ENCODE results near the gene LPGAT1.

Gene LPGAT1

DNA sequence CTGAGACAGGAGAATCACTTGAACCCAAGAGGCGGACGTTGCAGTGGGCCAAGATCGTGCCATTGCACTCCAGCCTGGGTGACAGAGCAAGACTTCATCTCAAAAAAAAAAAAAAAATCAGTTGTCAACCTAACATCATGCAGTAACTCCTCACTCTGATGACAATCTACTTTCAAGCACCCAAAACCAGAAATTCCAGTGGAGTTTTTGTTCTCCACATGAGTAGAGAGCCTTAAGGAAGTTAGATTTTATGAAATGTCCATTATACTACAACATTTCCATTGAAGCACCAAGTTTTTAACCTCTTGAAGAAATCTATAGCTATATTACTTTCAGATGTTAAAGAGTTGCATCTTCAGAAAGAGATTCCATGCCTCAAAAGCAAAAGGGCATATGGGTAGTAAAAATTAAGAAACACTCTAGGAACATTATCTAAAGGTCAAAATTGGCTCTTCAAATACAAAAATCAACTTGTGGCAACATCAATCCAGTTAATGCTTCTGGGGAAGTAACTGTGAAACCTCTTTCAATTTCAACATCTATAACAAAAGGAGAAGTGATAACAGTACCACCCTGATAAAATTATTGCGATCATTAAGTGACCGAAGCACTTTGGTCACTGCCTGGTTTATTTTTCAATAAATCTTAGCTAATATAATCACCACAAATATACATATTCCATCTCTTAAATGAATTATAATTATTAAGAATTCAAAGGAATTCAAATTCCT lies 7.7 kb downstream of the LPGAT1 start:
- DNase-seq (ENCODE audit: low read depth in 1 of 2, low spot score in 1 of 2), result no peak
- peak overlapping the region; percentile 33 for H3K27ac ChIP-seq (replicated peaks)
- TF ChIP-seq, protein P1, sequence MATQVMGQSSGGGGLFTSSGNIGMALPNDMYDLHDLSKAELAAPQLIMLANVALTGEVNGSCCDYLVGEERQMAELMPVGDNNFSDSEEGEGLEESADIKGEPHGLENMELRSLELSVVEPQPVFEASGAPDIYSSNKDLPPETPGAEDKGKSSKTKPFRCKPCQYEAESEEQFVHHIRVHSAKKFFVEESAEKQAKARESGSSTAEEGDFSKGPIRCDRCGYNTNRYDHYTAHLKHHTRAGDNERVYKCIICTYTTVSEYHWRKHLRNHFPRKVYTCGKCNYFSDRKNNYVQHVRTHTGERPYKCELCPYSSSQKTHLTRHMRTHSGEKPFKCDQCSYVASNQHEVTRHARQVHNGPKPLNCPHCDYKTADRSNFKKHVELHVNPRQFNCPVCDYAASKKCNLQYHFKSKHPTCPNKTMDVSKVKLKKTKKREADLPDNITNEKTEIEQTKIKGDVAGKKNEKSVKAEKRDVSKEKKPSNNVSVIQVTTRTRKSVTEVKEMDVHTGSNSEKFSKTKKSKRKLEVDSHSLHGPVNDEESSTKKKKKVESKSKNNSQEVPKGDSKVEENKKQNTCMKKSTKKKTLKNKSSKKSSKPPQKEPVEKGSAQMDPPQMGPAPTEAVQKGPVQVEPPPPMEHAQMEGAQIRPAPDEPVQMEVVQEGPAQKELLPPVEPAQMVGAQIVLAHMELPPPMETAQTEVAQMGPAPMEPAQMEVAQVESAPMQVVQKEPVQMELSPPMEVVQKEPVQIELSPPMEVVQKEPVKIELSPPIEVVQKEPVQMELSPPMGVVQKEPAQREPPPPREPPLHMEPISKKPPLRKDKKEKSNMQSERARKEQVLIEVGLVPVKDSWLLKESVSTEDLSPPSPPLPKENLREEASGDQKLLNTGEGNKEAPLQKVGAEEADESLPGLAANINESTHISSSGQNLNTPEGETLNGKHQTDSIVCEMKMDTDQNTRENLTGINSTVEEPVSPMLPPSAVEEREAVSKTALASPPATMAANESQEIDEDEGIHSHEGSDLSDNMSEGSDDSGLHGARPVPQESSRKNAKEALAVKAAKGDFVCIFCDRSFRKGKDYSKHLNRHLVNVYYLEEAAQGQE (IDR thresholded peaks at IDR 0.05; ENCODE audit: insufficient replicate concordance, low read depth), result no peak
- TF ChIP-seq, protein P2, sequence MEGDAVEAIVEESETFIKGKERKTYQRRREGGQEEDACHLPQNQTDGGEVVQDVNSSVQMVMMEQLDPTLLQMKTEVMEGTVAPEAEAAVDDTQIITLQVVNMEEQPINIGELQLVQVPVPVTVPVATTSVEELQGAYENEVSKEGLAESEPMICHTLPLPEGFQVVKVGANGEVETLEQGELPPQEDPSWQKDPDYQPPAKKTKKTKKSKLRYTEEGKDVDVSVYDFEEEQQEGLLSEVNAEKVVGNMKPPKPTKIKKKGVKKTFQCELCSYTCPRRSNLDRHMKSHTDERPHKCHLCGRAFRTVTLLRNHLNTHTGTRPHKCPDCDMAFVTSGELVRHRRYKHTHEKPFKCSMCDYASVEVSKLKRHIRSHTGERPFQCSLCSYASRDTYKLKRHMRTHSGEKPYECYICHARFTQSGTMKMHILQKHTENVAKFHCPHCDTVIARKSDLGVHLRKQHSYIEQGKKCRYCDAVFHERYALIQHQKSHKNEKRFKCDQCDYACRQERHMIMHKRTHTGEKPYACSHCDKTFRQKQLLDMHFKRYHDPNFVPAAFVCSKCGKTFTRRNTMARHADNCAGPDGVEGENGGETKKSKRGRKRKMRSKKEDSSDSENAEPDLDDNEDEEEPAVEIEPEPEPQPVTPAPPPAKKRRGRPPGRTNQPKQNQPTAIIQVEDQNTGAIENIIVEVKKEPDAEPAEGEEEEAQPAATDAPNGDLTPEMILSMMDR (IDR thresholded peaks at IDR 0.05; ENCODE audit: insufficient read depth, low read length), result no peak
- TF ChIP-seq POLR2AphosphoS5 (IDR thresholded peaks at IDR 0.05; ENCODE audit: low read depth) (no peak), SPI1 (IDR thresholded peaks at IDR 0.05; ENCODE audit: borderline replicate concordance, low read depth) (peak; percentile 89)
- H3K27me3 ChIP-seq (ENCODE audit: insufficient read depth, poor library complexity, severe bottlenecking), result no peaks in the 10 kb centered on the region
- H3K4me3 ChIP-seq (replicated peaks; ENCODE audit: insufficient read depth, low read length), result no peak overlapping the region

DNA sequence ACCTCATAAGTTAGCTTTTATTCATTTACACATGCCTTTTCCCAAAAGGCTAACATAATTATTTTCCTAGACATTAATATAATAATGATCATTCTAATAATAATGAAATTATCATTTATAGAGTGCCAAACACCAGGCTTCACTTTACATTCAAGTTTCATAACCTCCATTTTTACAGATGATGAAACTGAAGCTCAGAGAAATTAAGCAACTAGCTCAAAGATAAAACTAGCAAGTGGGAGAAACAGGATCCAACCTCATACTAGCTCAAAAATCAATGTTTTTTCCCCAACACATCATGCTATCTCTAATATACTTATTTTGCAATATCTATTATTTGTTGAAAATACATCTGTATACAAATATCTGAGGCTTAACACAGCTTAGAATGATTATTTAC lies 14.0 kb downstream of the LPGAT1 start:
- H3K4me3 ChIP-seq (replicated peaks; ENCODE audit: insufficient read depth, low read length), result no peak overlapping the region
- peak overlapping the region; percentile 41 for H3K27ac ChIP-seq (replicated peaks)
- DNase-seq (ENCODE audit: low read depth in 1 of 2, low spot score in 1 of 2), result no peak
- H3K27me3 ChIP-seq (ENCODE audit: insufficient read depth, poor library complexity, severe bottlenecking), result no peaks in the 10 kb centered on the region
- TF ChIP-seq POLR2AphosphoS5 (IDR thresholded peaks at IDR 0.05; ENCODE audit: low read depth), result no peak
- TF ChIP-seq SPI1 (IDR thresholded peaks at IDR 0.05; ENCODE audit: borderline replicate concordance, low read depth), result no peak
- no peak for TF ChIP-seq GABPA (IDR thresholded peaks at IDR 0.05; ENCODE audit: low read depth)
- TF ChIP-seq, protein P2 (IDR thresholded peaks at IDR 0.05; ENCODE audit: insufficient read depth, low read length), result no peak
- TF ChIP-seq, protein P1 (IDR thresholded peaks at IDR 0.05; ENCODE audit: insufficient replicate concordance, low read depth), result no peak

DNA sequence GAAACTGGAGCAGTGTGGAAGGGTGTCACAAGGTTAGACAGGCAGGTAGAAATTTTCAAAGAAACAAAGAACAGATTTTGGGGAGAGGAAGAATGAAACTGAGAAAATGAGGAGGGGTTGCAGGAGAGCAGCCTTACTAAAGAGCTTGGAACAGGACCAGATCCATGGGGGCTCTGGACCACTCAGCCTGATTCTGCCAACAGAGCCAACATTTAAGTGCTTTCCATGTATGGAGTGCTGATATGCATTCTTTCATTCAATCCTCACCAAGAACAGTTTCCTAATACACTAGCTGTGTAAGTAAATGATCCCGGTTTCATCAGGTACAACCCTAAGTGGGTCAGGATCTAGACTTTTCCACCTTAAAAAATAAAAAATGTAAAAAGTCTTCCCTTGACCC lies 16.2 kb downstream of the LPGAT1 start:
- TF ChIP-seq, protein P1 (IDR thresholded peaks at IDR 0.05; ENCODE audit: insufficient replicate concordance, low read depth), result peak; percentile 76
- TF ChIP-seq SPI1 (IDR thresholded peaks at IDR 0.05; ENCODE audit: borderline replicate concordance, low read depth), result no peak
- DNase-seq (ENCODE audit: low read depth in 1 of 2, low spot score in 1 of 2), result no peak
- Histone ChIP-seq H3K27me3 (ENCODE audit: insufficient read depth, poor library complexity, severe bottlenecking) (no peaks in the 10 kb centered on the region), H3K4me3 (replicated peaks; ENCODE audit: insufficient read depth, low read length) (no peak overlapping the region), H3K27ac (replicated peaks) (no peak overlapping the region)

Data from HL-60 (cell line).